WI38 (cell line): ENCODE results near the gene CEP78.
"Not testable (repeated sequence)": the region's sequence is repeated elsewhere in the genome, so short reads cannot be mapped to it uniquely, and the experiment has no call there.

ENCODE experiments used
- H3K4me3 ChIP-seq: 2 replicates; pipeline ENCODE4 v1.5.1; 2011; ENCODE audit warnings: low read depth, mild to moderate bottlenecking, control low read depth, low read length
- TF ChIP-seq, protein P1 (sequence below): IDR thresholded peaks from 2 replicates; pipeline ENCODE4 v1.5.1; 2012; ENCODE audit warnings: low read depth, mild to moderate bottlenecking, control low read depth, low read length

The CEP78 gene

DNA sequence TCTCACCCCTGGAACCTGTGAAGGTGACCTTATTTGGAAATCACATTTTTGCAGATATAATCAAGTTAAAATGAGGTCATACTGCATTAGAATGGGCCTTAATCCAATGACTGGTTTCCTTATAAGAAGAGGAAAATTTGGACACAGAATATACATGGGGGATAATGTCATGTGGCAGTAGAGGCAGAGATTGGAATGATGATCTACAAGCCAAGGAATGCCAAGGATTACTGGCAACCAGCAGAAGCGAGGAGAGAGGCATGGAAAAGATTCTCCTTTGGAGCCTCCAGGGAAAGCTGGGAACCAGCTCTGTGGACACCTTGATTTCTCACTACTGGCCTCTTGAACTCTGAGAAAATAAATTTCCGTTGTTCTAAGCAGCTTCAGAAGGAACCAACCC is 20.2 kb upstream of the CEP78 start:
- no peak overlapping the region for H3K4me3 ChIP-seq
- TF ChIP-seq, protein P1, sequence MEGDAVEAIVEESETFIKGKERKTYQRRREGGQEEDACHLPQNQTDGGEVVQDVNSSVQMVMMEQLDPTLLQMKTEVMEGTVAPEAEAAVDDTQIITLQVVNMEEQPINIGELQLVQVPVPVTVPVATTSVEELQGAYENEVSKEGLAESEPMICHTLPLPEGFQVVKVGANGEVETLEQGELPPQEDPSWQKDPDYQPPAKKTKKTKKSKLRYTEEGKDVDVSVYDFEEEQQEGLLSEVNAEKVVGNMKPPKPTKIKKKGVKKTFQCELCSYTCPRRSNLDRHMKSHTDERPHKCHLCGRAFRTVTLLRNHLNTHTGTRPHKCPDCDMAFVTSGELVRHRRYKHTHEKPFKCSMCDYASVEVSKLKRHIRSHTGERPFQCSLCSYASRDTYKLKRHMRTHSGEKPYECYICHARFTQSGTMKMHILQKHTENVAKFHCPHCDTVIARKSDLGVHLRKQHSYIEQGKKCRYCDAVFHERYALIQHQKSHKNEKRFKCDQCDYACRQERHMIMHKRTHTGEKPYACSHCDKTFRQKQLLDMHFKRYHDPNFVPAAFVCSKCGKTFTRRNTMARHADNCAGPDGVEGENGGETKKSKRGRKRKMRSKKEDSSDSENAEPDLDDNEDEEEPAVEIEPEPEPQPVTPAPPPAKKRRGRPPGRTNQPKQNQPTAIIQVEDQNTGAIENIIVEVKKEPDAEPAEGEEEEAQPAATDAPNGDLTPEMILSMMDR: no peak

DNA sequence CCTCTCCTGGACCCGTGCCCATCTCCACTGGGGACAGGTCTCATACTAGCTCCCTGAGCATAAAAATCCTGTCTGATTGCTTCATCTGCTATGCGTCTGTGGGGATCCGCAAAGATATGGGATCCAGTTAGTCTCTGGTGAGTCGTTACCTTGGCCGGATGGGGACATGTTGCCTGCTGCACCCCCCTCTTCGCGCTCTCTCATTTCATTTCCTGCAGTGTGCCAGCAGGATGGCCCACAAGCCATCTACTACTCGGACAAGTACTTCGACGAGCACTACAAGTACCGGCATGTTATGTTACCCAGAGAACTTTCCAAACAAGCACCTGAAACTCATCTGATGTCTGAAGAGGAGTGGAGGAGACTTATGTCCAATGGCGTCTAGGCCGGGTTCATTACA is 17.0 kb upstream of the CEP78 start:
- TF ChIP-seq, protein P1: no peak
- no peak overlapping the region for H3K4me3 ChIP-seq

DNA sequence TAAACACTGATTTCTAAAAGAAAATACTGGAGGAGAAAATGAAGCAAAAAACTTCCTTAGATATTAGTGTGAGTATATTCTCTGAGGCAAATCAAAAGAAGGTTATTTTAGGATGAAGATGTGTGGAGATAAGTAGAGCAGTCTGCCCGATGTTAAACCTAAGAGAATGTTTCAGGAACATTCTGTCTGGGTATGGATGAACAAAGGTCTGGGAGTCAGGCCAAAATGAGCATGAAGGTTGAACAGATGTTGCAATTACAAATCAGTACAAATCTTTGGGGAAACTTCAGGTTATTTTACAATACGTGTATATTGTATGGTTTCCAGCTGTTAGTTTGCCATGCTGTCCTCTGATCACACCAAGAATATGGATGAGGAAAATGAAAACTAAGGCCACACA is 14.4 kb upstream of the CEP78 start:
- TF ChIP-seq, protein P1: no peak
- H3K4me3 ChIP-seq: no peak overlapping the region

DNA sequence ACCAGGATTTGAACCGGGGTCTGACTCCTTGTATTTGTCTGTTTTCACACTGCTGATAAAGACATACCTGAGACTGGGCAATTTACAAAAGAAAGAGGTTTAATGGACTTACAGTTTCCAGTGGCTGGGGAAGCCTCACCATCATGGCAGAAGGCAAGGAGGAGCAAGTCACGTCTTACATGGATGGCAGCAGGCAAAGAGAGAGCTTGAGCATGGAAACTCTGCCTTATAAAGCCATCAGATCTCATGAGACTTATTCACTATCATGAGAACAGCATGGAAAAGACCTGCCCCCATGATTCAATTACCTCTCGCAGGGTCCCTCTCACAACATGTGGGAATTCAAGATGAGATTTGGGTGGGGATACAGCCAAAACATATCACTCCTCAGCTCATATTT is 14.0 kb upstream of the CEP78 start:
- H3K4me3 ChIP-seq: not testable (repeated sequence)

DNA sequence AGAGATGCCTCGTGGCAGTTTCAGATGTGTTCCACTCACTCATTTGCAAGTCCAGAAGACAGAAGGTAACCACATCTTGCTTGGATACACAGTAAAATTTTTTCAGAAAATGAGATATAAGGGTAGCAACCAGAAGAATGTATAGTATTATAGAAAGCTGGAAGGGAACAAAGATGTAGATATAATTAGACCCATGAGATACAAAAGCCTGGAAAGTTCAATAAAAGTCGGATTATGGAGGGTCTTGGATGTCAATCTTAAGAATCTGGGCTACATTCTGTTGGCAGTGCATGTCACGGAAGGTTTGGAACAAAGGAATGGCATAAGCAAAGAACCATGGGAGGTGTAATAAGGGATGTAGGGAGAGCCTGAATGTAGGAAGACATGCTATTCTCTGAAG is 5.1 kb upstream of the CEP78 start:
- no peak overlapping the region for H3K4me3 ChIP-seq
- TF ChIP-seq, protein P1: no peak

DNA sequence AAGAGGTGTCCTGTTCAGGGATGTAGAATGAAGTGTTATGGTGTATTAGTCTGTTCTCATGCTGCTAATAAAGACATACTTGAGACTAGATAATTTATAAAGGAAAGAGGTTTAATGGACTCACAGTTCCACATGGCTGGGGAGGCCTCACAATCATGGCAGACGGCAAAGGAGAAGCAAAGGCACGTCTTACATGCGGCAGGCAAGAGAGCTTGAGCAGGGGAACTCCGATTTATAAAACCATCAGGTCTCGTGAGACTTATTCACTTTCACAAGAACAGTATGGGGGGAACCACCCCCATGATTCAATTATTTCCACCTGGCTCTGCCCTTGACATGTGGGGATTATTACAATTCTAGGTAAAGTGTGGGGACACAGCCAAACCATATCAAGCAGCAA is 3.4 kb upstream of the CEP78 start:
- H3K4me3 ChIP-seq: not testable (repeated sequence)

DNA sequence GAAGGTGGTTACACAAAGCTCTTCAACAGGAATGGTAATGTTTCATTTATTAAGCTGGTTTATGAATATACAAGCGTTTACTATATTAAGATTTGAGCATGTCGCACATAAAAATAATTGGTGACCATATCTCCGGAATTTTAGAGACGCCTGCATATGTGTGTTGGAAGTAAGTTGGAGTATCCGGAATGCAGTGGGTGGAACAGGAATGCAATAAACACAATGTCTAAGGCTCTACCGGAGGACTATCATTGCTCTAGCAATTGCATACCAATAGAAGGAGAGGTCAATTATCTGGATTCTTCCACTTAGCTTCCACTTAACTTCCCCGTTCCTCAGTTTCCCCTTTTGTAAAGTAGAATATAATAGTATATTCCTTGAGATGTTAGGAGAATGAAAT is 1.1 kb upstream of the CEP78 start:
- TF ChIP-seq, protein P1: no peak
- H3K4me3 ChIP-seq: peak overlapping the region; percentile 72

DNA sequence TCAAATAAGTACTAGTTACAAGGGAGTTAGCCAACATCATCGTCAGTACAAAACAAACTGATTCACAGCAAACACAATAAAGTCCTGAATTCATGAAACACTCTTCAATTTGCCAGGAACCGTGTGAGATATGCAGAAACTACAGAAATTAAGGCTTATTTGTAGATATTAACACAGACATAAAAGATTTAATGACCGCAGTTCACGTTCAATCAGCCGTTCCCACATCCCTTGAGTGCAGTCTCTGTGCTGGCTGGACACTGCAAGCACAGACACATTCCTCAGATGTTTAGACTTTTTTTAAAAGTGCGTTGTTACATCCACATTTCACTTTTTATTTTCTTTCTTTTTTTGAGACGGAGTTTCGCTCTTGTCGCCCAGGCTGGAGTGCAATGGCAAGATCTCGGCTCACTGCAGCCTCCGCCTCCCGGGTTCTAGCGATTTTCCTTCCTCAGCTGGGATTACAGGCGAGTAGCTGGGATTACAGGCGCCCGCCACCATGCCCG is 566 bp upstream of the CEP78 start:
- H3K4me3 ChIP-seq: peak overlapping the region; percentile 72
- TF ChIP-seq, protein P1: no peak
